Endothelial cell of umbilical vein (primary cell): ENCODE results near the gene YAP1. TPM values are rescaled to one million over a fixed set of nuclear protein-coding genes. Genes with fewer than 3 reads are reported as not detected.

ENCODE experiments used
- BruUV-seq: library from RNA; stranded (reverse); fragments of 400-500 nt; replicated peaks from 2 replicates; lab custom pipeline; 2021; lab: Mats Ljungman, UMichigan
- CTCF ChIA-PET: fragments of 300-600, 350-600 bp; sonication (Branson Sonifier 250); formaldehyde crosslinking; loops from one replicate; lab custom pipeline; 2021; ENCODE audit warnings: antibody characterized with exemption, inconsistent platforms; lab: Charles Lee
- POLR2A ChIA-PET: fragments of 300-600, 350-600 bp; sonication (Branson Sonifier 250); formaldehyde crosslinking; loops from one replicate; lab custom pipeline; 2021; ENCODE audit warnings: antibody characterized with exemption, inconsistent platforms; lab: Charles Lee
- DNase-seq: peaks from one replicate; pipeline ENCODE4 v3.0.0-alpha.2; 2011; ENCODE audit warnings: low read depth, low spot score
- FAIRE-seq: peaks from 2 replicates; lab custom pipeline; 2011; peaks lifted over from hg19 to GRCh38; lab: Jason Lieb, UNC
- H2AFZ ChIP-seq: 2 replicates; pipeline ENCODE4 v1.6.0; 2012; ENCODE audit warnings: low read depth, low read length, control low read depth, inconsistent platforms
- H3K27ac ChIP-seq: 2 replicates; pipeline ENCODE4 v1.5.1; 2011; ENCODE audit warnings: low read depth, mild to moderate bottlenecking, control low read depth, low read length, moderate library complexity; ENCODE audit not compliant: insufficient read depth
- H3K27me3 ChIP-seq, 2 experiments: 2 replicates each; pipeline versions ENCODE4 v1.6.0 to v1.6.1; 2011; ENCODE audit warnings: low read length in 2 of 2, mixed read lengths in 1 of 2; ENCODE audit not compliant: control insufficient read depth in 2 of 2, insufficient read depth in 2 of 2
- H3K36me3 ChIP-seq, 2 experiments: 2 replicates in 1 of 2; 3 replicates in 1 of 2; pipeline ENCODE4 v1.5.1; 2011; ENCODE audit warnings: low read length in 2 of 2, mild to moderate bottlenecking in 1 of 2, moderate library complexity in 1 of 2; ENCODE audit not compliant: control insufficient read depth in 2 of 2, insufficient read depth in 2 of 2; ENCODE audit errors: extremely low read depth in 1 of 2
- H3K4me1 ChIP-seq: 3 replicates; pipeline ENCODE4 v1.5.1; 2011; ENCODE audit warnings: mild to moderate bottlenecking, low read length; ENCODE audit not compliant: control insufficient read depth, insufficient read depth; ENCODE audit errors: extremely low read depth
- H3K4me2 ChIP-seq: 2 replicates; pipeline ENCODE4 v1.6.1; 2011; ENCODE audit warnings: low read length, control low read depth, mixed read lengths; ENCODE audit not compliant: insufficient read depth
- H3K4me3 ChIP-seq, 3 experiments: fragments of 200-600 bp in 1 of 3; sonication (generic), shearing (Covaris generic) in 1 of 3; replicated peaks in 1 of 3; 2 replicates each; pipeline ENCODE4 v1.5.1; 2011 to 2016; ENCODE audit warnings: control low read depth in 3 of 3, low read length in 3 of 3, mild to moderate bottlenecking in 2 of 3, inconsistent platforms in 1 of 3, low read depth in 1 of 3, moderate library complexity in 1 of 3; ENCODE audit not compliant: insufficient read depth in 1 of 3
- H3K79me2 ChIP-seq: 2 replicates; pipeline ENCODE4 v1.6.0; 2012; ENCODE audit warnings: low read length, inconsistent platforms; ENCODE audit not compliant: control insufficient read depth, insufficient read depth
- H3K9ac ChIP-seq: replicated peaks from 2 replicates; pipeline ENCODE3; 2011; ENCODE audit warnings: low read length, control low read depth; ENCODE audit not compliant: insufficient read depth; ENCODE audit errors: extremely low read depth
- H3K9me1 ChIP-seq: replicated peaks from 3 replicates; pipeline ENCODE4 v1.6.0; 2011; ENCODE audit warnings: mild to moderate bottlenecking, low read length; ENCODE audit not compliant: control insufficient read depth, insufficient read depth; ENCODE audit errors: extremely low read depth
- H3K9me3 ChIP-seq: replicated peaks from 2 replicates; pipeline ENCODE4 v1.5.1; 2012; ENCODE audit warnings: low read length, inconsistent platforms; ENCODE audit not compliant: control insufficient read depth, insufficient read depth
- H4K20me1 ChIP-seq: replicated peaks from 2 replicates; pipeline ENCODE3; 2011; ENCODE audit warnings: mild to moderate bottlenecking, low read length; ENCODE audit not compliant: control insufficient read depth, insufficient read depth; ENCODE audit errors: extremely low read depth
- CTCF ChIP-seq, 2 donors: IDR thresholded peaks; 1 replicate in 1 of 2; 2 replicates in 1 of 2; pipeline ENCODE4 v1.5.1; 2011; ENCODE audit warnings: low read length in 2 of 2, mild to moderate bottlenecking in 2 of 2, moderate library complexity in 2 of 2, control low read depth in 1 of 2, inconsistent platforms in 1 of 2, low read depth in 1 of 2; ENCODE audit not compliant: insufficient read depth in 1 of 2; ENCODE audit errors: extremely low read depth in 1 of 2
- EZH2 ChIP-seq: IDR thresholded peaks from 2 replicates; pipeline ENCODE4 v1.6.1; 2012; ENCODE audit warnings: borderline replicate concordance, low read depth, mild to moderate bottlenecking, moderate library complexity, low read length, inconsistent platforms; ENCODE audit not compliant: severe bottlenecking
- FOS ChIP-seq: IDR thresholded peaks from 2 replicates; pipeline ENCODE4 v1.6.1; 2011; ENCODE audit warnings: mild to moderate bottlenecking, low read length, moderate library complexity, borderline replicate concordance; ENCODE audit not compliant: insufficient read depth
- GATA2 ChIP-seq: IDR thresholded peaks from 2 replicates; pipeline ENCODE4 v1.7.0; 2011; ENCODE audit warnings: low read depth, mild to moderate bottlenecking, moderate library complexity, mixed read lengths, low read length; ENCODE audit not compliant: insufficient read length, insufficient read depth
- JUN ChIP-seq: IDR thresholded peaks from 2 replicates; pipeline ENCODE4 v1.6.1; 2011; ENCODE audit warnings: borderline replicate concordance, low read depth; ENCODE audit not compliant: insufficient read length, insufficient read depth
- MAX ChIP-seq: IDR thresholded peaks from 2 replicates; pipeline ENCODE4 v1.6.1; 2011; ENCODE audit not compliant: insufficient read depth, insufficient read length
- MYC ChIP-seq: IDR thresholded peaks from one replicate; pipeline ENCODE4 v1.6.1; 2011; ENCODE audit warnings: mild to moderate bottlenecking, low read depth, low read length
- POLR2A ChIP-seq: IDR thresholded peaks from 2 replicates; pipeline ENCODE4 v1.6.1; 2012; ENCODE audit warnings: low read depth, mild to moderate bottlenecking, control low read depth, low read length
- POLR2AphosphoS5 ChIP-seq: IDR thresholded peaks from 2 replicates; pipeline ENCODE4 v1.6.1; 2012; ENCODE audit warnings: low read depth, mild to moderate bottlenecking, control low read depth, low read length, moderate library complexity; ENCODE audit not compliant: insufficient read depth
- dilution Hi-C: fragments of 300-500 bp; cut with MboI; formaldehyde crosslinking; loops from one replicate; pipeline ENCODE4 v1.15.0; 2019; ENCODE audit warnings: low sequenced_read_pairs; ENCODE audit not compliant: extremely low pct_ligation_motif_present
- intact Hi-C: fragments of 100-400 bp; cut with micrococcal nuclease; formaldehyde crosslinking; loops from one replicate; pipeline ENCODE4 v1.10.0; 2022
- polyA plus RNA-seq, 4 experiments: library from polyadenylated mRNA; depleted of rRNA in 3 of 4; stranded (reverse) in 3 of 4; unstranded in 1 of 4; fragments of >200 nt; gene quantifications; 2 replicates each; pipeline versions ENCODE4 v1.2.1 to v1.2.3, GENCODE V29; 2011 to 2012; ENCODE audit warnings: missing spikeins in 1 of 4
- total RNA-seq: library from RNA; stranded (reverse); gene quantifications from 2 replicates; pipeline ENCODE4 v1.2.3, GENCODE V29; 2021

Gene YAP1
- total and polyA plus RNA-seq, 2 donors (not counting 3 experiments of a cell fraction or from before 2014, with no cell fraction given) = 32.6 to 48.9 TPM

- dilution Hi-C loops (no loop called here), intact Hi-C loops (no loop called here)
- Histone ChIP-seq H3K4me1 (no peaks in the 10 kb centered on the region), H2AFZ (no peak overlapping the region), H3K4me2 (no peak overlapping the region), H3K27me3 (no peaks in the 10 kb centered on the region), H3K9me3 (no peaks in the 10 kb centered on the region), H3K9me1 (no peaks in the 10 kb centered on the region), H3K4me3 (no peak overlapping the region), H4K20me1 (no peaks in the 10 kb centered on the region), H3K27ac (no peak overlapping the region), H3K79me2 (no peaks in the 10 kb centered on the region), H3K36me3 (no peaks in the 10 kb centered on the region), H3K9ac (no peak overlapping the region)
- FAIRE-seq (no peak), DNase-seq (no peak)
- TF ChIP-seq MAX (no peak), FOS (no peak), JUN (no peak), POLR2AphosphoS5 (no peak), MYC (no peak), POLR2A (no peak), EZH2 (no peak), GATA2 (no peak), CTCF (IDR thresholded peaks at IDR 0.05; ENCODE audit: extremely low read depth in 1 of 2, insufficient read depth in 1 of 2, low read depth in 1 of 2, low read length in 2 of 2) (no peak)
- CTCF ChIA-PET = interaction anchor here (0.7 to 1.0 kb wide), 2 partner anchors 10 to 16 kb away, joined by 3 read pairs; no protein-coding TSS in a partner anchor
- POLR2A ChIA-PET = no interaction called here
- no TSS peak for BruUV-seq
These were observed 128.2 kb downstream of the YAP1 start for GRCh38 chr11:102238391-102238821.
